ENCODE results near the gene LELP1.

- TF ChIP-seq RAD21 (IDR thresholded peaks at IDR 0.05; ENCODE audit: low read depth) (no peak), EP300 (IDR thresholded peaks at IDR 0.05; ENCODE audit: borderline replicate concordance) (no peak), YY1 (IDR thresholded peaks at IDR 0.05; ENCODE audit: low read depth) (no peak), EGR1 (IDR thresholded peaks at IDR 0.05) (no peak), REST (IDR thresholded peaks at IDR 0.05; ENCODE audit: low read depth) (no peak)
These were observed 24.6 kb downstream of the LELP1 start for GRCh38 chr1:153227810-153228209.
